ENCODE measurements around the gene XPR1. TPM values are rescaled to one million over a fixed set of nuclear protein-coding genes. Genes with fewer than 3 reads are reported as not detected.

The XPR1 gene
- total and polyA plus RNA-seq, 2 of the 8 experiments (the other 6 are each of a cell fraction or from before 2014, with no cell fraction given) = 28.6 to 43.9 TPM

DNA sequence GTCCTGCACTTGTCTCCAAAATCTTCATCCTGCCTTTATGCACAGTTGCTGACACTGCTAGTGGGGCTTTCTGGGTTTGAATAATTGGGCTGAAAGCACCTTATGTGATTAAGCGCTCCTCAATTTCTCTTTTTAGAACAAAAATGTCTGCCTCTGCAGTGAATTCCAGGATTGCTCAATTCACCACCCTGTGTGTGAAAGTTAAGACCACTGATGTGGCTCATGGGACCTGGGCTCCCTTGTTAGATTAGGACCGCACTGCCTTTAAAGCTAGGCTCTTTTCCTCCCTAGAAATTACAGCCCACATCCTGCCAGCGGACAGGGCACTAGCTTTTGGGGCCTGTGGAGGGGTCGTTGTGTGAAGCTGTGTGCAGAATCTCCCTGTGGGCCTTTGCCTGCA, 299.7 kb downstream of the XPR1 start (continued):
- TF ChIP-seq, protein P1, sequence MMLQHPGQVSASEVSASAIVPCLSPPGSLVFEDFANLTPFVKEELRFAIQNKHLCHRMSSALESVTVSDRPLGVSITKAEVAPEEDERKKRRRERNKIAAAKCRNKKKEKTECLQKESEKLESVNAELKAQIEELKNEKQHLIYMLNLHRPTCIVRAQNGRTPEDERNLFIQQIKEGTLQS (IDR thresholded peaks at IDR 0.05; ENCODE audit: insufficient read depth, low read depth, low read length) = no peak
- TF ChIP-seq NANOG (IDR thresholded peaks at IDR 0.05; ENCODE audit: insufficient read depth, low read depth, low read length, poor library complexity, severe bottlenecking) (no peak), POU5F1 (IDR thresholded peaks at IDR 0.05; ENCODE audit: low read depth, low read length) (no peak), GTF2F1 (IDR thresholded peaks at IDR 0.05; ENCODE audit: borderline replicate concordance, low read depth, low read length) (no peak), BACH1 (IDR thresholded peaks at IDR 0.05; ENCODE audit: low read length) (no peak)

All from H1 (cell line).